HG03025 (cell line): ENCODE measurements around the gene LIMCH1.

Experiments used
- ATAC-seq: cut with Tn5 transposase; IDR thresholded peaks from one replicate; pipeline ENCODE4 v1.9.1; 2021; ENCODE audit warnings: mild to moderate bottlenecking, moderate library complexity; ENCODE audit not compliant: unreplicated experiment, low FRiP score

LIMCH1 gene

GRCh38 chr4:41561244-41561643 lies 23.3 kb downstream of the LIMCH1 start:
- ATAC-seq = no peak

GRCh38 chr4:41567186-41567585 lies 29.2 kb downstream of the LIMCH1 start:
- ATAC-seq = no peak

- ATAC-seq = no peak
Measured at GRCh38 chr4:41568363-41568762, 30.4 kb downstream of the LIMCH1 start.

- no peak for ATAC-seq
Measured at GRCh38 chr4:41569961-41570360, 32.0 kb downstream of the LIMCH1 start.

- ATAC-seq = no peak
Measured at GRCh38 chr4:41571422-41571821, 33.5 kb downstream of the LIMCH1 start.

GRCh38 chr4:41572516-41572915 lies 34.6 kb downstream of the LIMCH1 start:
- no peak for ATAC-seq

GRCh38 chr4:41572956-41573355 lies 35.0 kb downstream of the LIMCH1 start:
- ATAC-seq = no peak

- no peak for ATAC-seq
Measured at GRCh38 chr4:41573502-41574001, 35.6 kb downstream of the LIMCH1 start.

- ATAC-seq = no peak
Measured at GRCh38 chr4:41575207-41575606, 37.2 kb downstream of the LIMCH1 start.

- no peak for ATAC-seq
Measured at GRCh38 chr4:41575665-41576064, 37.7 kb downstream of the LIMCH1 start.

- ATAC-seq = no peak
Measured at GRCh38 chr4:41579043-41579442, 41.1 kb downstream of the LIMCH1 start.

GRCh38 chr4:41579526-41579925 lies 41.6 kb downstream of the LIMCH1 start:
- no peak for ATAC-seq

GRCh38 chr4:41580007-41580406 lies 42.0 kb downstream of the LIMCH1 start:
- ATAC-seq = no peak

GRCh38 chr4:41586675-41587225 lies 48.8 kb downstream of the LIMCH1 start:
- ATAC-seq = no peak

GRCh38 chr4:41587286-41587685 lies 49.3 kb downstream of the LIMCH1 start:
- no peak for ATAC-seq

GRCh38 chr4:41590591-41590990 lies 52.6 kb downstream of the LIMCH1 start:
- no peak for ATAC-seq

- ATAC-seq = no peak
Measured at GRCh38 chr4:41594432-41594831, 56.5 kb downstream of the LIMCH1 start.

- ATAC-seq = no peak
Measured at GRCh38 chr4:41597494-41597893, 59.5 kb downstream of the LIMCH1 start.

GRCh38 chr4:41598580-41598979 lies 60.6 kb downstream of the LIMCH1 start:
- no peak for ATAC-seq

GRCh38 chr4:41599192-41599786 lies 61.3 kb downstream of the LIMCH1 start:
- no peak for ATAC-seq

GRCh38 chr4:41600243-41600912 lies 62.4 kb downstream of the LIMCH1 start:
- no peak for ATAC-seq

- no peak for ATAC-seq
Measured at GRCh38 chr4:41601025-41601424, 63.1 kb downstream of the LIMCH1 start.
